ENCODE measurements around the gene RHBDD2.
"Not testable (repeated sequence)": the region's sequence is repeated elsewhere in the genome, so short reads cannot be mapped to it uniquely, and the experiment has no call there.

RHBDD2 gene

GRCh38 chr7:75866489-75867389, 12.1 kb upstream of the RHBDD2 start:
- DNase-seq: no peak

- no peak for DNase-seq
Measured at GRCh38 chr7:75867390-75867717, 11.5 kb upstream of the RHBDD2 start.

GRCh38 chr7:75868153-75868552, 10.7 kb upstream of the RHBDD2 start:
- DNase-seq: no peak

GRCh38 chr7:75869776-75870379, 9.0 kb upstream of the RHBDD2 start:
- DNase-seq: no peak

GRCh38 chr7:75870557-75871161, 8.2 kb upstream of the RHBDD2 start:
- no peak for DNase-seq

GRCh38 chr7:75872073-75872782, 6.6 kb upstream of the RHBDD2 start:
- DNase-seq: no peak

- DNase-seq: not testable (repeated sequence)
Measured at GRCh38 chr7:75874180-75874579, 4.7 kb upstream of the RHBDD2 start.

GRCh38 chr7:75875113-75876080, 3.4 kb upstream of the RHBDD2 start:
- no peak for DNase-seq

- no peak for DNase-seq
Measured at GRCh38 chr7:75876126-75876881, 2.5 kb upstream of the RHBDD2 start.

- DNase-seq: no peak
Measured at GRCh38 chr7:75878312-75878768, 494 bp upstream of the RHBDD2 start.

- DNase-seq: no peak
Measured at GRCh38 chr7:75879771-75880184, 944 bp downstream of the RHBDD2 start.

GRCh38 chr7:75880242-75880641, 1.4 kb downstream of the RHBDD2 start:
- DNase-seq: no peak

- DNase-seq: no peak
Measured at GRCh38 chr7:75881436-75882095, 2.7 kb downstream of the RHBDD2 start.

- not testable (repeated sequence) for DNase-seq
Measured at GRCh38 chr7:75883265-75883824, 4.5 kb downstream of the RHBDD2 start.

GRCh38 chr7:75884476-75884875, 5.6 kb downstream of the RHBDD2 start:
- no peak for DNase-seq

GRCh38 chr7:75885036-75885435, 6.2 kb downstream of the RHBDD2 start:
- no peak for DNase-seq

GRCh38 chr7:75887669-75888369, 9.0 kb downstream of the RHBDD2 start:
- DNase-seq: no peak

GRCh38 chr7:75888464-75889222, 9.8 kb downstream of the RHBDD2 start:
- DNase-seq: no peak

Data from activated gamma-delta T cell (primary cell).